ENCODE measurements around the gene SLC25A29.

DNA sequence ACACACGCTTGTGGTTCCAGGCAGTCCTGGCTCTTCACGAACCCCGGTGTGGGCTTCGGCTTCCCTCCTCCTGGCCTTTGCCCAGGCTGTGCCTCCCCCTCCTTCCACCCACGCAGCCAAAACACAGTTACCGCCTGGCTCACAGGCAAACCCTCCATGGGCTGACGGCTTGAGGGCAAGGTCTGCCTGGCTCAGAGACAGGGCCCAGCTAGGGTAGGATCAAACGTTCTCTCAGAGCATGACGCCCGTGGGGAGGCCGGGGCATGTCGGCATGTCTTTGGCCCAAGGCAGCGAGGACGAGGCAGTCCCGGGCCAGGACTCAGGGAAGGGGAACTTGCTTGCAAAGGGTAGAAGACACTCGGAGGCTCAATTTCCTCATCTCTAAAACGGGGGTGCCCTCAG is 19.0 kb upstream of the SLC25A29 start:
- TF ChIP-seq SIN3A (IDR thresholded peaks at IDR 0.05; ENCODE audit: borderline replicate concordance, insufficient read depth, low read length) (no peak), FOXP2 (optimal IDR thresholded peaks at IDR 0.05; ENCODE audit: borderline replicate concordance, extremely low read depth, extremely low read length, insufficient read depth) (no peak), POLR2AphosphoS5 (IDR thresholded peaks at IDR 0.05; ENCODE audit: low read depth, low read length) (no peak), TAF1 (IDR thresholded peaks at IDR 0.05; ENCODE audit: borderline replicate concordance, insufficient read depth, low read length) (no peak)
